GM10847 (cell line): ENCODE results near the gene PFKFB4.

ENCODE experiments used
- POLR2A ChIP-seq: IDR thresholded peaks from 2 replicates; pipeline ENCODE4 v1.6.1; 2011; ENCODE audit not compliant: insufficient read length; ENCODE audit errors: extremely low read depth

The PFKFB4 gene

GRCh38 chr3:48553886-48554845, 2.4 kb downstream of the PFKFB4 start:
- no peak for TF ChIP-seq POLR2A

GRCh38 chr3:48553361-48553760, 3.2 kb downstream of the PFKFB4 start:
- TF ChIP-seq POLR2A, result no peak

- TF ChIP-seq POLR2A, result no peak
Measured at GRCh38 chr3:48552111-48552951, 4.3 kb downstream of the PFKFB4 start.

GRCh38 chr3:48548729-48549705, 7.6 kb downstream of the PFKFB4 start:
- no peak for TF ChIP-seq POLR2A

- no peak for TF ChIP-seq POLR2A
Measured at GRCh38 chr3:48548126-48548525, 8.5 kb downstream of the PFKFB4 start.

- TF ChIP-seq POLR2A, result no peak
Measured at GRCh38 chr3:48546203-48546829, 10.3 kb downstream of the PFKFB4 start.

- TF ChIP-seq POLR2A, result no peak
Measured at GRCh38 chr3:48544141-48544540, 12.5 kb downstream of the PFKFB4 start.

- no peak for TF ChIP-seq POLR2A
Measured at GRCh38 chr3:48543271-48543866, 13.2 kb downstream of the PFKFB4 start.

GRCh38 chr3:48538451-48538850, 18.2 kb downstream of the PFKFB4 start:
- TF ChIP-seq POLR2A, result no peak

- no peak for TF ChIP-seq POLR2A
Measured at GRCh38 chr3:48536785-48537184, 19.8 kb downstream of the PFKFB4 start.

- no peak for TF ChIP-seq POLR2A
Measured at GRCh38 chr3:48536116-48536515, 20.5 kb downstream of the PFKFB4 start.

- no peak for TF ChIP-seq POLR2A
Measured at GRCh38 chr3:48535578-48535977, 21.0 kb downstream of the PFKFB4 start.

GRCh38 chr3:48532977-48533337, 23.6 kb downstream of the PFKFB4 start:
- no peak for TF ChIP-seq POLR2A
